Testis (tissue), 3 donors: ENCODE measurements around the gene CEP55. TPM values are rescaled to one million over a fixed set of nuclear protein-coding genes. Genes with fewer than 3 reads are reported as not detected.

Source experiments
- DNase-seq: peaks from one replicate; pipeline ENCODE4 v3.0.0-alpha.2; 2019
- H3K27ac ChIP-seq, 2 donors: fragments of 200-600 bp; sonication (generic); one replicate each; pipeline ENCODE4 v1.5.1; 2019
- H3K27me3 ChIP-seq: fragments of 200-600 bp; sonication (generic); one replicate; pipeline ENCODE4 v1.5.1; 2019
- H3K36me3 ChIP-seq: fragments of 200-600 bp; sonication (generic); one replicate; pipeline ENCODE4 v1.5.1; 2017; ENCODE audit warnings: low read depth; ENCODE audit errors: missing control alignments
- H3K4me1 ChIP-seq: fragments of 200-600 bp; sonication (generic); one replicate; pipeline ENCODE4 v1.5.1; 2019
- H3K4me3 ChIP-seq, 2 donors: fragments of 200-600 bp; sonication (generic); one replicate each; pipeline ENCODE4 v1.5.1; 2017 to 2019
- H3K9me3 ChIP-seq: fragments of 200-600 bp; sonication (generic); one replicate; pipeline ENCODE4 v1.5.1; 2017
- CTCF ChIP-seq, 3 experiments: fragments of 450-650 bp in 2 of 3; fragments of 200-600 bp in 1 of 3; sonication (generic) in 1 of 3; IDR thresholded peaks; one replicate each; pipeline ENCODE4 v1.5.1; 2016 to 2019; ENCODE audit warnings: antibody characterized with exemption in 3 of 3, mild to moderate bottlenecking in 2 of 3, moderate library complexity in 1 of 3
- POLR2A ChIP-seq: fragments of 450-650 bp; IDR thresholded peaks from one replicate; pipeline ENCODE4 v1.6.1; 2017; ENCODE audit warnings: antibody characterized with exemption, mild to moderate bottlenecking, moderate library complexity
- WGBS, 2 donors: methylation state at CpG; one replicate each; pipeline ENCODE4 v1.1.5; 2018; 5-methylcytosine and 5-hydroxymethylcytosine counted together
- intact Hi-C: fragments of 100-400 bp; cut with DNase I; formaldehyde crosslinking; loops from one replicate; pipeline ENCODE4 v1.15.1; 2023; ENCODE audit warnings: low total_unique reads
- polyA plus RNA-seq: library from polyadenylated mRNA; stranded (reverse); fragments of 350-450 nt; fragmentation: Illumina TruSeq; extraction: RNeasy Lipid Tissue Mini Kit (QIAGEN cat#74804); gene quantifications from one replicate; pipeline ENCODE4 v1.2.3, GENCODE V29; 2014; ENCODE audit warnings: low read depth, low replicate concordance; ENCODE audit not compliant: insufficient read depth
- total RNA-seq, 2 donors: library from RNA; depleted of rRNA; stranded (reverse); fragments of >200 nt; gene quantifications; one replicate each; pipeline ENCODE4 v1.2.3, GENCODE V29; 2016

The CEP55 gene
- total and polyA plus RNA-seq, 3 donors from 2014 or later: 14.1 to 28.1 (median 15.5) TPM

- Histone ChIP-seq H3K36me3 (no peaks in the 10 kb centered on the region), H3K4me1 (no peaks in the 10 kb centered on the region), H3K9me3 (no peaks in the 10 kb centered on the region), H3K27ac (no peak overlapping the region), H3K4me3 (no peak overlapping the region), H3K27me3 (no peaks in the 10 kb centered on the region)
- TF ChIP-seq POLR2A (no peak), CTCF (IDR thresholded peaks at IDR 0.05) (no peak)
- no peak for DNase-seq
- 94 to 95% methylated on average over 5 to 6 of the region's 6 CpGs for WGBS, 2 donors
- intact Hi-C loops: no loop called here
These were observed 64.1 kb downstream of the CEP55 start for GRCh38 chr10:93560541-93560940.

- TF ChIP-seq CTCF (IDR thresholded peaks at IDR 0.05) (no peak), POLR2A (no peak)
- Histone ChIP-seq H3K27me3 (no peaks in the 10 kb centered on the region), H3K36me3 (no peaks in the 10 kb centered on the region), H3K4me3 (no peak overlapping the region), H3K4me1 (peaks cover 8% of the 10 kb centered on the region), H3K9me3 (no peaks in the 10 kb centered on the region), H3K27ac (no peak overlapping the region)
- DNase-seq: no peak
- 70 to 79% methylated on average over 3 of the region's 3 CpGs for WGBS, 2 donors
- intact Hi-C loops: no loop called here
These were observed 69.0 kb downstream of the CEP55 start for GRCh38 chr10:93565446-93565845.

- no peaks in the 10 kb centered on the region for H3K9me3 ChIP-seq
- TF ChIP-seq CTCF (IDR thresholded peaks at IDR 0.05) (no peak), POLR2A (no peak)
- peak within 1 kb of the TSS; percentile 12 to 34 for H3K4me3 ChIP-seq
- WGBS, 2 donors: 1 to 4% methylated on average over 18 to 63 of the region's 85 CpGs
- no peaks in the 10 kb centered on the region for H3K27me3 ChIP-seq
- H3K36me3 ChIP-seq: no peaks in the 10 kb centered on the region
- no peak for DNase-seq
- intact Hi-C loops: no loop called here
- H3K4me1 ChIP-seq: peaks cover 8% of the 10 kb centered on the region
- H3K27ac ChIP-seq: no peak within 1 kb of the TSS
These were observed 70.2 kb downstream of the CEP55 start, which contains the start of gene FFAR4 for GRCh38 chr10:93566435-93567276. Gene FFAR4 (plus strand): TSS chr10:93566665. CDS start chr10:93566721, 56 bp downstream.

- no peak overlapping the region for H3K27ac ChIP-seq
- WGBS, 2 donors: 6 to 10% methylated on average over 24 to 32 of the region's 33 CpGs
- H3K27me3 ChIP-seq: no peaks in the 10 kb centered on the region
- no peak for DNase-seq
- no peaks in the 10 kb centered on the region for H3K36me3 ChIP-seq
- TF ChIP-seq POLR2A (no peak), CTCF (IDR thresholded peaks at IDR 0.05) (no peak)
- intact Hi-C loops: no loop called here
- peak overlapping the region; percentile 12 to 34 for H3K4me3 ChIP-seq
- H3K4me1 ChIP-seq: peaks cover 8% of the 10 kb centered on the region
- H3K9me3 ChIP-seq: no peaks in the 10 kb centered on the region
These were observed 71.1 kb downstream of the CEP55 start for GRCh38 chr10:93567277-93568104.
